Measurements from ENCODE around the gene NCKAP5.

DNA sequence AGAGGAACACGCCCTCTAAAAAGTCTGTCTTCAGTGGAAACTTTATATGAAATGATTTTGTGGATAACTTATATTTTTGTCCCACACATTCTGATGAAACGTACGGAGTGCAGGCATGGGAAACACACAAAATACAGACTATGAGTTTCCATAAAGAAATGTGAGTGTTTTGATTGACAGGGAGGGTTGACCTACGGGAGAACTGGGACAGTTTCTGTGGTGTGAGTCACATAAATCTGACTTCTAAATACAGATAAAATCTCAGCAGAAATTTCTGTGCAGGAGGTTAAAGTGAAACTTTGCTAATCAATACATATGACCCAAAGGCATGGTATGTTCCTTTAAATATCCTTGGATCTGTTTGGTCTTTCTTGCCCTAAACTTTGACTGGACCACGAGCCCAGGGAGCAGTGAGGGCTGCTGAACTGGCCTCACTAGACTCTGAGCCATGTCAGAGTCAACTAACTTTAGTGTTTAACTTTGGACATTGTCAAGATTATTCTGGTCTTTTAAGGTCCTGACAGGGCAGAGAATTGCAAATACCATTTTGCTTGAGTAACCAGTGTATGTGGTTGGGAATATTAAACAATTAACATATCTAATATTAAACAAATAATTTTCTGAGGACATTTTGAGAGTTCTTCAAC lies 691.4 kb downstream of the NCKAP5 start:
- TF ChIP-seq, protein P1, sequence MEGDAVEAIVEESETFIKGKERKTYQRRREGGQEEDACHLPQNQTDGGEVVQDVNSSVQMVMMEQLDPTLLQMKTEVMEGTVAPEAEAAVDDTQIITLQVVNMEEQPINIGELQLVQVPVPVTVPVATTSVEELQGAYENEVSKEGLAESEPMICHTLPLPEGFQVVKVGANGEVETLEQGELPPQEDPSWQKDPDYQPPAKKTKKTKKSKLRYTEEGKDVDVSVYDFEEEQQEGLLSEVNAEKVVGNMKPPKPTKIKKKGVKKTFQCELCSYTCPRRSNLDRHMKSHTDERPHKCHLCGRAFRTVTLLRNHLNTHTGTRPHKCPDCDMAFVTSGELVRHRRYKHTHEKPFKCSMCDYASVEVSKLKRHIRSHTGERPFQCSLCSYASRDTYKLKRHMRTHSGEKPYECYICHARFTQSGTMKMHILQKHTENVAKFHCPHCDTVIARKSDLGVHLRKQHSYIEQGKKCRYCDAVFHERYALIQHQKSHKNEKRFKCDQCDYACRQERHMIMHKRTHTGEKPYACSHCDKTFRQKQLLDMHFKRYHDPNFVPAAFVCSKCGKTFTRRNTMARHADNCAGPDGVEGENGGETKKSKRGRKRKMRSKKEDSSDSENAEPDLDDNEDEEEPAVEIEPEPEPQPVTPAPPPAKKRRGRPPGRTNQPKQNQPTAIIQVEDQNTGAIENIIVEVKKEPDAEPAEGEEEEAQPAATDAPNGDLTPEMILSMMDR (IDR thresholded peaks at IDR 0.05; ENCODE audit: low read length) = no peak
- no peak for TF ChIP-seq EZH2 (IDR thresholded peaks at IDR 0.05; ENCODE audit: borderline replicate concordance, low read length)
